Dermis blood vessel endothelial cell (primary cell): Measurements from ENCODE around the gene USP5. TPM values are rescaled to one million over a fixed set of nuclear protein-coding genes. Genes with fewer than 3 reads are reported as not detected.

Experiments used
- total RNA-seq: library from RNA; depleted of rRNA; stranded (reverse); fragments of >200 nt; gene quantifications from 2 replicates; pipeline ENCODE4 v1.2.3, GENCODE V29; 2014

USP5 gene
- total RNA-seq, 1 donor from 2014 or later, result 85.3 TPM

Other genes starting within 250 kb of the USP5 start
- 213 and 302 TPM in 2 replicates for gene CHD4, start 244.8 kb upstream of the USP5 start, total RNA-seq
- gene LPAR5, start 216.2 kb upstream of the USP5 start, total RNA-seq, result not detected in 2 replicates
- 0.42 and 1.5 TPM in 2 replicates for gene ACRBP, start 204.7 kb upstream of the USP5 start, total RNA-seq
- gene ING4, start 189.0 kb upstream of the USP5 start, total RNA-seq, result 44.0 and 61.1 TPM in 2 replicates
- 12.1 and 15.9 TPM in 2 replicates for gene ZNF384, start 162.8 kb upstream of the USP5 start, total RNA-seq
- gene PIANP, start 151.3 kb upstream of the USP5 start, total RNA-seq, result not detected in 2 replicates
- gene COPS7A, start 128.1 kb upstream of the USP5 start, total RNA-seq, result 31.7 and 41.4 TPM in 2 replicates
- 107 and 161 TPM in 2 replicates for gene MLF2, start 99.0 kb upstream of the USP5 start, total RNA-seq
- gene PTMS, start 85.8 kb upstream of the USP5 start, total RNA-seq, result 65.5 and 130 TPM in 2 replicates
- gene LAG3, start 79.6 kb upstream of the USP5 start, total RNA-seq, result under 0.01 and 0.05 TPM in 2 replicates
- gene CD4, start 62.6 kb upstream of the USP5 start, total RNA-seq, result not detected in 2 replicates
- gene GPR162, start 30.3 kb upstream of the USP5 start, total RNA-seq, result 0.93 and 1.9 TPM in 2 replicates
- 18.8 and 22.1 TPM in 2 replicates for gene P3H3, start 23.7 kb upstream of the USP5 start, total RNA-seq
- 0.28 and 1.0 TPM in 2 replicates for gene GNB3, start 11.2 kb upstream of the USP5 start, total RNA-seq
- gene CDCA3, start 864 bp upstream of the USP5 start, total RNA-seq, result 5.6 and 24.0 TPM in 2 replicates
- gene TPI1, start 15.4 kb downstream of the USP5 start, total RNA-seq, result 625 and 743 TPM in 2 replicates
- gene SPSB2, start 21.2 kb downstream of the USP5 start, total RNA-seq, result 3.5 and 6.0 TPM in 2 replicates
- gene LRRC23, start 52.7 kb downstream of the USP5 start, total RNA-seq, result 2.2 and 5.8 TPM in 2 replicates
- gene ENO2, start 62.4 kb downstream of the USP5 start, total RNA-seq, result 2.8 and 2.9 TPM in 2 replicates
- gene ATN1, start 75.8 kb downstream of the USP5 start, total RNA-seq, result 12.1 and 18.7 TPM in 2 replicates
- gene RNU7-1, start 91.7 kb downstream of the USP5 start, total RNA-seq, result not detected in 2 replicates
- gene C12orf57, start 91.9 kb downstream of the USP5 start, total RNA-seq, result 73.7 and 177 TPM in 2 replicates
- 2.4 and 3.4 TPM in 2 replicates for gene PTPN6, start 99.2 kb downstream of the USP5 start, total RNA-seq
- gene PHB2, start 118.5 kb downstream of the USP5 start, total RNA-seq, result 191 and 205 TPM in 2 replicates
- gene EMG1, start 118.8 kb downstream of the USP5 start, total RNA-seq, result 35.6 and 39.3 TPM in 2 replicates
- 8.0 and 15.3 TPM in 2 replicates for gene LPCAT3, start 166.3 kb downstream of the USP5 start, total RNA-seq
- 0.19 and 1.4 TPM in 2 replicates for gene C1S, start 208.6 kb downstream of the USP5 start, total RNA-seq
- gene C1R, start 240.3 kb downstream of the USP5 start, total RNA-seq, result 2.0 TPM in 2 replicates